HEK293 (cell line): ENCODE results near the gene RNF111.

Experiments
- FEZF1 ChIP-seq: fragments of 450-650 bp; formaldehyde crosslinking; IDR thresholded peaks from 2 replicates; pipeline ENCODE4 v1.5.1; 2016; ENCODE audit warnings: missing biosample characterization, missing genetic modification characterization
- HIC1 ChIP-seq: fragments of 450-650 bp; formaldehyde crosslinking; IDR thresholded peaks from 2 replicates; pipeline ENCODE4 v1.5.1; 2016; ENCODE audit warnings: missing biosample characterization, missing genetic modification characterization
- HOXD13 ChIP-seq: sonication (generic); formaldehyde crosslinking; IDR thresholded peaks from 2 replicates; pipeline ENCODE4 v1.8.0; 2022; ENCODE audit warnings: missing genetic modification reagents, borderline replicate concordance
- KLF16 ChIP-seq: fragments of 450-650 bp; formaldehyde crosslinking; IDR thresholded peaks from 2 replicates; pipeline ENCODE4 v1.5.1; 2017; ENCODE audit warnings: missing biosample characterization, missing genetic modification characterization
- KLF9 ChIP-seq: fragments of 450-650 bp; formaldehyde crosslinking; IDR thresholded peaks from 2 replicates; pipeline ENCODE4 v1.5.1; 2016; ENCODE audit warnings: missing biosample characterization, missing genetic modification characterization, low read depth
- OSR2 ChIP-seq: fragments of 450-650 bp; formaldehyde crosslinking; IDR thresholded peaks from 2 replicates; pipeline ENCODE4 v1.5.1; 2016; ENCODE audit warnings: missing biosample characterization, missing genetic modification characterization
- SP3 ChIP-seq: fragments of 450-650 bp; formaldehyde crosslinking; IDR thresholded peaks from 2 replicates; pipeline ENCODE4 v1.5.1; 2016; ENCODE audit warnings: missing biosample characterization, missing genetic modification characterization
- TRIM28 ChIP-seq: IDR thresholded peaks from 2 replicates; pipeline ENCODE4 v1.6.1; 2011; ENCODE audit warnings: low read length, control low read depth, borderline replicate concordance
- YY2 ChIP-seq: fragments of 450-650 bp; formaldehyde crosslinking; IDR thresholded peaks from 2 replicates; pipeline ENCODE4 v1.5.1; 2016; ENCODE audit warnings: missing biosample characterization, missing genetic modification characterization
- ZBTB20 ChIP-seq: fragments of 450-650 bp; formaldehyde crosslinking; IDR thresholded peaks from 2 replicates; pipeline ENCODE4 v1.5.1; 2016; ENCODE audit warnings: missing biosample characterization, missing genetic modification characterization
- ZBTB48 ChIP-seq: fragments of 450-650 bp; formaldehyde crosslinking; IDR thresholded peaks from 2 replicates; pipeline ENCODE4 v1.5.1; 2016; ENCODE audit warnings: missing biosample characterization, missing genetic modification characterization
- ZBTB49 ChIP-seq: fragments of 450-650 bp; formaldehyde crosslinking; IDR thresholded peaks from 2 replicates; pipeline ENCODE4 v1.5.1; 2016; ENCODE audit warnings: missing biosample characterization, missing genetic modification characterization, low read depth
- ZNF114 ChIP-seq: fragments of 450-650 bp; formaldehyde crosslinking; IDR thresholded peaks from 2 replicates; pipeline ENCODE4 v1.5.0; 2017; ENCODE audit warnings: missing biosample characterization, missing genetic modification characterization
- ZNF133 ChIP-seq: fragments of 450-650 bp; formaldehyde crosslinking; IDR thresholded peaks from 2 replicates; pipeline ENCODE4 v1.5.1; 2016; ENCODE audit warnings: missing biosample characterization, missing genetic modification characterization
- ZNF169 ChIP-seq: fragments of 450-650 bp; formaldehyde crosslinking; IDR thresholded peaks from 2 replicates; pipeline ENCODE4 v1.5.1; 2016; ENCODE audit warnings: missing biosample characterization, missing genetic modification characterization
- ZNF184 ChIP-seq: fragments of 450-650 bp; IDR thresholded peaks from 2 replicates; pipeline ENCODE4 v1.5.1; 2018; ENCODE audit warnings: missing biosample characterization, mild to moderate bottlenecking, missing genetic modification characterization
- ZNF2 ChIP-seq: fragments of 450-650 bp; formaldehyde crosslinking; IDR thresholded peaks from 2 replicates; pipeline ENCODE4 v1.5.1; 2016; ENCODE audit warnings: missing biosample characterization, missing genetic modification characterization
- ZNF214 ChIP-seq: fragments of 450-650 bp; formaldehyde crosslinking; IDR thresholded peaks from 2 replicates; pipeline ENCODE4 v1.5.1; 2017; ENCODE audit warnings: missing biosample characterization, mild to moderate bottlenecking, missing genetic modification characterization, borderline replicate concordance
- ZNF280C ChIP-seq: fragments of 450-650 bp; formaldehyde crosslinking; IDR thresholded peaks from 2 replicates; pipeline ENCODE4 v1.5.1; 2016; ENCODE audit warnings: missing biosample characterization, missing genetic modification characterization
- ZNF354C ChIP-seq: fragments of 450-650 bp; formaldehyde crosslinking; IDR thresholded peaks from 2 replicates; pipeline ENCODE4 v1.5.1; 2016; ENCODE audit warnings: missing biosample characterization, missing genetic modification characterization, low read depth, borderline replicate concordance
- ZNF391 ChIP-seq: fragments of 450-650 bp; formaldehyde crosslinking; IDR thresholded peaks from 2 replicates; pipeline ENCODE4 v1.5.1; 2016; ENCODE audit warnings: low read depth, missing biosample characterization, missing genetic modification characterization, borderline replicate concordance
- ZNF473 ChIP-seq: fragments of 450-650 bp; formaldehyde crosslinking; IDR thresholded peaks from 2 replicates; pipeline ENCODE4 v1.5.1; 2017; ENCODE audit warnings: missing biosample characterization, missing genetic modification characterization
- ZNF518A ChIP-seq: fragments of 450-650 bp; formaldehyde crosslinking; conservative IDR thresholded peaks from 2 replicates; pipeline ENCODE4 v1.5.1; 2016; ENCODE audit warnings: low read depth, missing biosample characterization, missing genetic modification characterization
- ZNF521 ChIP-seq: fragments of 450-650 bp; formaldehyde crosslinking; IDR thresholded peaks from 2 replicates; pipeline ENCODE4 v1.5.1; 2017; ENCODE audit warnings: missing biosample characterization, mild to moderate bottlenecking, missing genetic modification characterization
- ZNF654 ChIP-seq: fragments of 450-650 bp; formaldehyde crosslinking; IDR thresholded peaks from 2 replicates; pipeline ENCODE4 v1.5.1; 2016; ENCODE audit warnings: low read depth, missing biosample characterization, missing genetic modification characterization
- ZNF658 ChIP-seq: fragments of 450-650 bp; formaldehyde crosslinking; IDR thresholded peaks from 2 replicates; pipeline ENCODE4; 2016; ENCODE audit warnings: missing biosample characterization, missing genetic modification characterization
- ZNF677 ChIP-seq: fragments of 450-650 bp; IDR thresholded peaks from 2 replicates; pipeline ENCODE4 v1.5.0; 2018; ENCODE audit warnings: missing biosample characterization, mild to moderate bottlenecking, missing genetic modification characterization, moderate library complexity
- ZNF707 ChIP-seq: fragments of 450-650 bp; formaldehyde crosslinking; IDR thresholded peaks from 2 replicates; pipeline ENCODE4 v1.5.1; 2016; ENCODE audit warnings: missing biosample characterization, missing genetic modification characterization
- ZNF791 ChIP-seq: fragments of 450-650 bp; formaldehyde crosslinking; IDR thresholded peaks from 2 replicates; pipeline ENCODE4 v1.5.1; 2016; ENCODE audit warnings: missing biosample characterization, missing genetic modification characterization
- ZXDB ChIP-seq: fragments of 450-650 bp; formaldehyde crosslinking; IDR thresholded peaks from 2 replicates; pipeline ENCODE4 v1.5.1; 2016; ENCODE audit warnings: missing biosample characterization, missing genetic modification characterization

RNF111 gene

GRCh38 chr15:58987491-58988005 is at the start of gene RNF111 (continued):
- TF ChIP-seq ZNF280C (tag by site-specific recombination) = no peak
- TF ChIP-seq ZNF354C (tag by site-specific recombination) = no peak
- peak; percentile 50 for TF ChIP-seq FEZF1
- TF ChIP-seq ZNF518A (tag by site-specific recombination) = no peak
- TF ChIP-seq ZNF677 (tag by site-specific recombination) = no peak
- no peak for TF ChIP-seq OSR2 (tag by site-specific recombination)
- TF ChIP-seq ZNF473 = no peak
- no peak for TF ChIP-seq ZNF214
- TF ChIP-seq ZBTB20 (tag by site-specific recombination) = no peak
- TF ChIP-seq ZNF2 (tag by site-specific recombination) = peak; percentile 60
- TF ChIP-seq ZNF654 (tag by site-specific recombination) = no peak
- TF ChIP-seq ZNF391 (tag by site-specific recombination) = no peak
- TF ChIP-seq ZNF169 (tag by site-specific recombination) = no peak
- TF ChIP-seq TRIM28 = no peak
- TF ChIP-seq ZXDB (tag by site-specific recombination) = peak; percentile 17; the same call in 1 of the 2 replicates
- TF ChIP-seq ZBTB49 (tag by site-specific recombination) = no peak
- no peak for TF ChIP-seq YY2 (tag by site-specific recombination)
- TF ChIP-seq SP3 = peak; percentile 37; the same call in 1 of the 2 replicates
- TF ChIP-seq ZNF114 (tag by site-specific recombination) = no peak
- no peak for TF ChIP-seq HIC1 (tag by site-specific recombination)
- TF ChIP-seq ZNF658 (tag by site-specific recombination) = no peak
- TF ChIP-seq ZNF133 = no peak
- peak; percentile 78 for TF ChIP-seq KLF9 (tag by site-specific recombination)
- TF ChIP-seq ZNF184 = no peak
- no peak for TF ChIP-seq ZBTB48 (tag by site-specific recombination)
- no peak for TF ChIP-seq ZNF521 (tag by site-specific recombination)
- TF ChIP-seq ZNF791 (tag by site-specific recombination) = no peak
- no peak for TF ChIP-seq ZNF707 (tag by site-specific recombination)
- no peak for TF ChIP-seq HOXD13
- peak; percentile 48; the same call in 1 of the 2 replicates for TF ChIP-seq KLF16 (tag by site-specific recombination)
